ENCODE measurements around the gene GHRHR.

Gene GHRHR

GRCh38 chr7:30929686-30930085 is 34.1 kb upstream of the GHRHR start:
- DNase-seq = no peak

- DNase-seq = no peak
Observed at GRCh38 chr7:30930621-30931020, 33.1 kb upstream of the GHRHR start.

GRCh38 chr7:30931161-30931928 is 32.4 kb upstream of the GHRHR start:
- no peak for DNase-seq

GRCh38 chr7:30931929-30932540 is 31.7 kb upstream of the GHRHR start:
- no peak for DNase-seq

- DNase-seq = no peak
Observed at GRCh38 chr7:30932562-30932961, 31.2 kb upstream of the GHRHR start.

GRCh38 chr7:30933124-30933974 is 30.4 kb upstream of the GHRHR start:
- DNase-seq = no peak

GRCh38 chr7:30934225-30934624 is 29.5 kb upstream of the GHRHR start:
- DNase-seq = no peak

- DNase-seq = no peak
Observed at GRCh38 chr7:30934732-30935568, 28.8 kb upstream of the GHRHR start.

- DNase-seq = no peak
Observed at GRCh38 chr7:30935569-30935877, 28.2 kb upstream of the GHRHR start.

- DNase-seq = no peak
Observed at GRCh38 chr7:30936650-30937245, 27.0 kb upstream of the GHRHR start.

- DNase-seq = no peak
Observed at GRCh38 chr7:30937416-30937815, 26.3 kb upstream of the GHRHR start.

- peak; percentile 60 for DNase-seq
Observed at GRCh38 chr7:30938435-30939316, 25.1 kb upstream of the GHRHR start.

- DNase-seq = no peak
Observed at GRCh38 chr7:30941582-30942323, 22.0 kb upstream of the GHRHR start.

- no peak for DNase-seq
Observed at GRCh38 chr7:30950197-30950596, 13.6 kb upstream of the GHRHR start.

- DNase-seq = no peak
Observed at GRCh38 chr7:30954914-30955313, 8.8 kb upstream of the GHRHR start.

GRCh38 chr7:30956704-30957103 is 7.0 kb upstream of the GHRHR start:
- no peak for DNase-seq

- no peak for DNase-seq
Observed at GRCh38 chr7:30965372-30965771, 1.6 kb downstream of the GHRHR start.

GRCh38 chr7:30965883-30966282 is 2.1 kb downstream of the GHRHR start:
- DNase-seq = no peak

- DNase-seq = no peak
Observed at GRCh38 chr7:30968294-30968693, 4.5 kb downstream of the GHRHR start.

- DNase-seq = no peak
Observed at GRCh38 chr7:30968747-30969603, 5.2 kb downstream of the GHRHR start.
